ENCODE results near the gene RNU6-9.

The RNU6-9 gene

GRCh38 chr19:854549-854948 is 38.7 kb upstream of the RNU6-9 start:
- TF ChIP-seq PPARA (CRISPR knock-in tag; IDR thresholded peaks at IDR 0.05; ENCODE audit: borderline replicate concordance) (no peak), PATZ1 (CRISPR knock-in tag; IDR thresholded peaks at IDR 0.05; ENCODE audit: borderline replicate concordance) (no peak), ESRRG (CRISPR knock-in tag; IDR thresholded peaks at IDR 0.05) (no peak), ZFP3 (CRISPR knock-in tag; IDR thresholded peaks at IDR 0.05) (no peak), ZNF8 (CRISPR knock-in tag; IDR thresholded peaks at IDR 0.05) (no peak), SNAI2 (CRISPR knock-in tag; IDR thresholded peaks at IDR 0.05) (no peak), TCF4 (CRISPR knock-in tag; IDR thresholded peaks at IDR 0.05; ENCODE audit: borderline replicate concordance) (no peak), ISL1 (CRISPR knock-in tag; IDR thresholded peaks at IDR 0.05) (no peak), TOX (CRISPR knock-in tag; IDR thresholded peaks at IDR 0.05; ENCODE audit: borderline replicate concordance) (no peak), ARNTL (CRISPR knock-in tag; IDR thresholded peaks at IDR 0.05; ENCODE audit: borderline replicate concordance, low read depth) (no peak), CSDC2 (CRISPR knock-in tag; IDR thresholded peaks at IDR 0.05) (no peak), CREB5 (CRISPR knock-in tag; IDR thresholded peaks at IDR 0.05; ENCODE audit: low read depth) (no peak), TSHZ2 (CRISPR knock-in tag; IDR thresholded peaks at IDR 0.05) (no peak), OSR1 (CRISPR knock-in tag; IDR thresholded peaks at IDR 0.05) (no peak), ZFP30 (CRISPR knock-in tag; IDR thresholded peaks at IDR 0.05) (no peak), ZC3H10 (CRISPR knock-in tag; IDR thresholded peaks at IDR 0.05) (no peak), RARB (CRISPR knock-in tag; IDR thresholded peaks at IDR 0.05) (no peak), CSRNP3 (CRISPR knock-in tag; IDR thresholded peaks at IDR 0.05) (no peak), POU6F1 (CRISPR knock-in tag; IDR thresholded peaks at IDR 0.05; ENCODE audit: borderline replicate concordance, low read depth) (no peak), GLIS3 (CRISPR knock-in tag; IDR thresholded peaks at IDR 0.05) (no peak)
- ATAC-seq = no peak

- ATAC-seq = no peak
- TF ChIP-seq CREB5 (CRISPR knock-in tag; IDR thresholded peaks at IDR 0.05; ENCODE audit: low read depth) (no peak), PATZ1 (CRISPR knock-in tag; IDR thresholded peaks at IDR 0.05; ENCODE audit: borderline replicate concordance) (no peak), ISL1 (CRISPR knock-in tag; IDR thresholded peaks at IDR 0.05) (no peak), ZNF8 (CRISPR knock-in tag; IDR thresholded peaks at IDR 0.05) (no peak), ARNTL (CRISPR knock-in tag; IDR thresholded peaks at IDR 0.05; ENCODE audit: borderline replicate concordance, low read depth) (no peak), RARB (CRISPR knock-in tag; IDR thresholded peaks at IDR 0.05) (no peak), SNAI2 (CRISPR knock-in tag; IDR thresholded peaks at IDR 0.05) (no peak), GLIS3 (CRISPR knock-in tag; IDR thresholded peaks at IDR 0.05) (no peak), PPARA (CRISPR knock-in tag; IDR thresholded peaks at IDR 0.05; ENCODE audit: borderline replicate concordance) (no peak), TCF4 (CRISPR knock-in tag; IDR thresholded peaks at IDR 0.05; ENCODE audit: borderline replicate concordance) (no peak), TOX (CRISPR knock-in tag; IDR thresholded peaks at IDR 0.05; ENCODE audit: borderline replicate concordance) (no peak), OSR1 (CRISPR knock-in tag; IDR thresholded peaks at IDR 0.05) (no peak), BACH2 (CRISPR knock-in tag; IDR thresholded peaks at IDR 0.05; ENCODE audit: borderline replicate concordance) (no peak), ZNF70 (CRISPR knock-in tag; IDR thresholded peaks at IDR 0.05) (no peak), ESRRG (CRISPR knock-in tag; IDR thresholded peaks at IDR 0.05) (no peak), POU6F1 (CRISPR knock-in tag; IDR thresholded peaks at IDR 0.05; ENCODE audit: borderline replicate concordance, low read depth) (no peak), ZFP30 (CRISPR knock-in tag; IDR thresholded peaks at IDR 0.05) (no peak)
These were observed 38.1 kb upstream of the RNU6-9 start for GRCh38 chr19:855142-855541.

Measured in SK-N-SH treated with all-trans-retinoic acid at 6 μM for 48 hours (cell line).